Mammary epithelial cell (primary cell): ENCODE results near the gene GPR132.

Source experiments
- CTCF ChIP-seq, 2 donors: IDR thresholded peaks in 1 of 2; conservative IDR thresholded peaks in 1 of 2; 2 replicates each; pipeline ENCODE4 v1.5.1; 2011 to 2012; ENCODE audit warnings: inconsistent platforms in 2 of 2, low read length in 2 of 2, mild to moderate bottlenecking in 2 of 2, control low read depth in 1 of 2, low read depth in 1 of 2; ENCODE audit not compliant: insufficient read depth in 1 of 2; ENCODE audit errors: extremely low read depth in 1 of 2
- EZH2 ChIP-seq: IDR thresholded peaks from 2 replicates; pipeline ENCODE4 v1.6.1; 2012; ENCODE audit warnings: low read length, inconsistent platforms, borderline replicate concordance

DNA sequence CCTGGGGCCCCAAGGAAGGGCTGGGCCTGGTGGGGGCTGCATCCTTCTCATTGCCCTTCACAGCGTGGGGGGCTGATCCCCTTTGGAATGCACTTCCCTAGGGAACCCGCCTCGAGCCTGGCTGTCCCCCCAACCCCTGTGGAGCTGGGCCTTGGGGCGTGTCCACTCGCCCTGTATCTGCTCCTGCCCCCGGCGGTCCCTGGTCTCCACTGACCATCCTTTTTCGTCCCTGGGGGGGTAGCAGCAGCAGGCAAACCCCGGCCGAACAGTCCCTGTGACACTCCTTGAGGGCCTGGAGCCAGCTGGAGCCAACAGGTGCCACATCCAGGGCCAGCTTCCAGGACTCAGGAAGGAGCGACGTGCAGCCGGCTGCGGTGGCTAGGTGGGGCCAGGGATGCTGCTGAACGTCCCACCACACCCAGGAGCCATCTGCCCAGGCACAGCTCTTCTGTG is 9.4 kb upstream of the GPR132 start:
- TF ChIP-seq CTCF (conservative IDR thresholded peaks at IDR 0.05 in 1 of 2, IDR thresholded peaks at IDR 0.05 in 1 of 2; ENCODE audit: extremely low read depth in 1 of 2, insufficient read depth in 1 of 2, low read depth in 1 of 2, low read length in 2 of 2), result no peak
- no peak for TF ChIP-seq EZH2
